Stimulated activated CD4-positive, alpha-beta T cell treated with anti-CD3 and anti-CD28 coated beads, Interleukin-2, amount 100 ng/mL, for 4 hours (primary cell): ENCODE measurements around the gene MARF1.
"Not testable (repeated sequence)": the region's sequence is repeated elsewhere in the genome, so short reads cannot be mapped to it uniquely, and the experiment has no call there.

Experiments
- DNase-seq: peaks from one replicate; pipeline ENCODE4 v3.0.0-alpha.2; 2020; ENCODE audit warnings: low read depth

The MARF1 gene

GRCh38 chr16:15643048-15643945 lies at the start of gene MARF1:
TSS of gene MARF1 (minus strand) at chr16:15643154. CDS start at chr16:15639233, 3,921 bp downstream.
- peak; percentile 98 for DNase-seq

GRCh38 chr16:15692508-15692907 lies 49.6 kb upstream of the MARF1 start:
- DNase-seq, result not testable (repeated sequence)

GRCh38 chr16:15691046-15691445 lies 48.1 kb upstream of the MARF1 start:
- DNase-seq, result no peak

GRCh38 chr16:15690296-15690695 lies 47.3 kb upstream of the MARF1 start:
- no peak for DNase-seq

- DNase-seq, result no peak
Measured at GRCh38 chr16:15689290-15689689, 46.3 kb upstream of the MARF1 start.

GRCh38 chr16:15686287-15686686 lies 43.3 kb upstream of the MARF1 start:
- DNase-seq, result no peak

GRCh38 chr16:15682105-15682570 lies 39.2 kb upstream of the MARF1 start:
- DNase-seq, result peak; percentile 24

- DNase-seq, result no peak
Measured at GRCh38 chr16:15677447-15677846, 34.5 kb upstream of the MARF1 start.

GRCh38 chr16:15676506-15676905 lies 33.6 kb upstream of the MARF1 start:
- DNase-seq, result no peak

- DNase-seq, result no peak
Measured at GRCh38 chr16:15674571-15674970, 31.6 kb upstream of the MARF1 start.

- DNase-seq, result no peak
Measured at GRCh38 chr16:15672514-15673167, 29.7 kb upstream of the MARF1 start.

- not testable (repeated sequence) for DNase-seq
Measured at GRCh38 chr16:15672127-15672513, 29.2 kb upstream of the MARF1 start.

GRCh38 chr16:15671530-15672117 lies 28.7 kb upstream of the MARF1 start:
- DNase-seq, result no peak

GRCh38 chr16:15667091-15667742 lies 24.3 kb upstream of the MARF1 start:
- no peak for DNase-seq

GRCh38 chr16:15665107-15665506 lies 22.2 kb upstream of the MARF1 start:
- DNase-seq, result no peak

- no peak for DNase-seq
Measured at GRCh38 chr16:15660203-15660601, 17.2 kb upstream of the MARF1 start.

GRCh38 chr16:15658556-15658955 lies 15.6 kb upstream of the MARF1 start:
- DNase-seq, result no peak

GRCh38 chr16:15658149-15658548 lies 15.2 kb upstream of the MARF1 start:
- DNase-seq, result no peak

GRCh38 chr16:15655561-15655960 lies 12.6 kb upstream of the MARF1 start:
- DNase-seq, result not testable (repeated sequence)

GRCh38 chr16:15654591-15654990 lies 11.6 kb upstream of the MARF1 start:
- DNase-seq, result no peak

- no peak for DNase-seq
Measured at GRCh38 chr16:15653227-15653626, 10.3 kb upstream of the MARF1 start.

- DNase-seq, result no peak
Measured at GRCh38 chr16:15652293-15653001, 9.5 kb upstream of the MARF1 start.
